ENCODE data around the gene PLXNC1.
A peak's percentile ranks its signal among the peaks of the same experiment; 100 is the strongest.

Gene PLXNC1

GRCh38 chr12:94227066-94227465 is 78.7 kb downstream of the PLXNC1 start:
- ATAC-seq (replicated peaks; ENCODE audit: extremely low read depth, poor library complexity, severe bottlenecking) (no peak), DNase-seq (ENCODE audit: low spot score in 2 of 2) (no peak)
- Mint-ChIP-seq H3K27me3 (no peaks in the 10 kb centered on the region), H3K9me3 (no peaks in the 10 kb centered on the region), H3K4me3 (no peak overlapping the region), H3K4me1 (peaks cover 7% of the 10 kb centered on the region), H3K27ac (ENCODE audit: low read depth) (no peak overlapping the region), H3K36me3 (ENCODE audit: insufficient read depth) (peaks cover 10% of the 10 kb centered on the region)

- Mint-ChIP-seq H3K27me3 (no peaks in the 10 kb centered on the region), H3K9me3 (no peaks in the 10 kb centered on the region), H3K36me3 (ENCODE audit: insufficient read depth) (peaks cover 12% of the 10 kb centered on the region), H3K27ac (ENCODE audit: low read depth) (no peak overlapping the region), H3K4me3 (no peak overlapping the region), H3K4me1 (peaks cover 7% of the 10 kb centered on the region)
- no peak for DNase-seq (ENCODE audit: low spot score in 2 of 2)
- no peak for ATAC-seq (replicated peaks; ENCODE audit: extremely low read depth, poor library complexity, severe bottlenecking)
Observed at GRCh38 chr12:94228488-94228907, 80.1 kb downstream of the PLXNC1 start.

GRCh38 chr12:94229902-94230301 is 81.5 kb downstream of the PLXNC1 start:
- Mint-ChIP-seq H3K4me1 (peaks cover 7% of the 10 kb centered on the region), H3K9me3 (no peaks in the 10 kb centered on the region), H3K27me3 (no peaks in the 10 kb centered on the region), H3K36me3 (ENCODE audit: insufficient read depth) (peaks cover 12% of the 10 kb centered on the region), H3K4me3 (no peak overlapping the region), H3K27ac (ENCODE audit: low read depth) (no peak overlapping the region)
- DNase-seq (ENCODE audit: low spot score in 2 of 2) (no peak), ATAC-seq (replicated peaks; ENCODE audit: extremely low read depth, poor library complexity, severe bottlenecking) (no peak)

- ATAC-seq (replicated peaks; ENCODE audit: extremely low read depth, poor library complexity, severe bottlenecking): no peak
- Mint-ChIP-seq H3K36me3 (ENCODE audit: insufficient read depth) (peaks cover 12% of the 10 kb centered on the region), H3K4me1 (peaks cover 7% of the 10 kb centered on the region), H3K9me3 (no peaks in the 10 kb centered on the region), H3K4me3 (no peak overlapping the region), H3K27ac (ENCODE audit: low read depth) (no peak overlapping the region), H3K27me3 (no peaks in the 10 kb centered on the region)
- DNase-seq (ENCODE audit: low spot score in 2 of 2): no peak
Observed at GRCh38 chr12:94230357-94230905, 82.1 kb downstream of the PLXNC1 start.

- Mint-ChIP-seq H3K9me3 (no peaks in the 10 kb centered on the region), H3K4me1 (peaks cover 7% of the 10 kb centered on the region), H3K36me3 (ENCODE audit: insufficient read depth) (peaks cover 9% of the 10 kb centered on the region), H3K4me3 (no peak overlapping the region), H3K27me3 (no peaks in the 10 kb centered on the region), H3K27ac (ENCODE audit: low read depth) (no peak overlapping the region)
- ATAC-seq (replicated peaks; ENCODE audit: extremely low read depth, poor library complexity, severe bottlenecking) (no peak), DNase-seq (ENCODE audit: low spot score in 2 of 2) (no peak)
Observed at GRCh38 chr12:94231709-94232108, 83.3 kb downstream of the PLXNC1 start.

GRCh38 chr12:94235848-94236247 is 87.5 kb downstream of the PLXNC1 start:
- Mint-ChIP-seq H3K4me3 (no peak overlapping the region), H3K4me1 (no peaks in the 10 kb centered on the region), H3K27me3 (no peaks in the 10 kb centered on the region), H3K27ac (ENCODE audit: low read depth) (no peak overlapping the region), H3K9me3 (no peaks in the 10 kb centered on the region), H3K36me3 (ENCODE audit: insufficient read depth) (peaks cover 8% of the 10 kb centered on the region)
- ATAC-seq (replicated peaks; ENCODE audit: extremely low read depth, poor library complexity, severe bottlenecking): no peak
- DNase-seq (ENCODE audit: low spot score in 2 of 2): no peak

GRCh38 chr12:94239332-94239993 is 91.1 kb downstream of the PLXNC1 start:
- Mint-ChIP-seq H3K4me1 (peaks cover 14% of the 10 kb centered on the region), H3K27me3 (no peaks in the 10 kb centered on the region), H3K9me3 (no peaks in the 10 kb centered on the region), H3K27ac (ENCODE audit: low read depth) (no peak overlapping the region), H3K4me3 (no peak overlapping the region), H3K36me3 (ENCODE audit: insufficient read depth) (peaks cover 11% of the 10 kb centered on the region)
- DNase-seq (ENCODE audit: low spot score in 2 of 2) (no peak), ATAC-seq (replicated peaks; ENCODE audit: extremely low read depth, poor library complexity, severe bottlenecking) (no peak)

- no peak overlapping the region for H3K4me3 Mint-ChIP-seq
- H3K36me3 Mint-ChIP-seq (ENCODE audit: insufficient read depth): peaks cover 11% of the 10 kb centered on the region
- peaks cover 21% of the 10 kb centered on the region for H3K4me1 Mint-ChIP-seq
- ATAC-seq (replicated peaks; ENCODE audit: extremely low read depth, poor library complexity, severe bottlenecking) (no peak), DNase-seq (ENCODE audit: low spot score in 2 of 2) (no peak)
- H3K27ac Mint-ChIP-seq (ENCODE audit: low read depth): no peak overlapping the region
- no peaks in the 10 kb centered on the region for H3K9me3 Mint-ChIP-seq
- no peaks in the 10 kb centered on the region for H3K27me3 Mint-ChIP-seq
Observed at GRCh38 chr12:94240171-94240570, 91.8 kb downstream of the PLXNC1 start.

- Mint-ChIP-seq H3K4me1 (peaks cover 43% of the 10 kb centered on the region), H3K27me3 (no peaks in the 10 kb centered on the region), H3K27ac (ENCODE audit: low read depth) (no peak overlapping the region), H3K4me3 (no peak overlapping the region), H3K36me3 (ENCODE audit: insufficient read depth) (peaks cover 12% of the 10 kb centered on the region), H3K9me3 (no peaks in the 10 kb centered on the region)
- DNase-seq (ENCODE audit: low spot score in 2 of 2): no peak
- ATAC-seq (replicated peaks; ENCODE audit: extremely low read depth, poor library complexity, severe bottlenecking): no peak
Observed at GRCh38 chr12:94242901-94243300, 94.5 kb downstream of the PLXNC1 start.

GRCh38 chr12:94244165-94245133 is 96.1 kb downstream of the PLXNC1 start:
- Mint-ChIP-seq H3K27me3 (no peaks in the 10 kb centered on the region), H3K27ac (ENCODE audit: low read depth) (peak overlapping the region; percentile 88), H3K4me1 (peaks cover 43% of the 10 kb centered on the region), H3K9me3 (no peaks in the 10 kb centered on the region), H3K36me3 (ENCODE audit: insufficient read depth) (peaks cover 9% of the 10 kb centered on the region), H3K4me3 (peak overlapping the region; percentile 58)
- ATAC-seq (replicated peaks; ENCODE audit: extremely low read depth, poor library complexity, severe bottlenecking): peak; percentile 85
- DNase-seq (ENCODE audit: low spot score in 2 of 2): peak; percentile 22 to 37

GRCh38 chr12:94245631-94246383 is 97.4 kb downstream of the PLXNC1 start:
- H3K36me3 Mint-ChIP-seq (ENCODE audit: insufficient read depth): peaks cover 9% of the 10 kb centered on the region
- no peaks in the 10 kb centered on the region for H3K27me3 Mint-ChIP-seq
- no peak overlapping the region for H3K4me3 Mint-ChIP-seq
- H3K9me3 Mint-ChIP-seq: no peaks in the 10 kb centered on the region
- H3K4me1 Mint-ChIP-seq: peaks cover 43% of the 10 kb centered on the region
- peak overlapping the region; percentile 88 for H3K27ac Mint-ChIP-seq (ENCODE audit: low read depth)
- DNase-seq (ENCODE audit: low spot score in 2 of 2) (no peak), ATAC-seq (replicated peaks; ENCODE audit: extremely low read depth, poor library complexity, severe bottlenecking) (no peak)

- Mint-ChIP-seq H3K9me3 (no peaks in the 10 kb centered on the region), H3K4me3 (peak overlapping the region; percentile 23), H3K36me3 (ENCODE audit: insufficient read depth) (peaks cover 5% of the 10 kb centered on the region), H3K27me3 (no peaks in the 10 kb centered on the region), H3K4me1 (peaks cover 38% of the 10 kb centered on the region), H3K27ac (ENCODE audit: low read depth) (no peak overlapping the region)
- ATAC-seq (replicated peaks; ENCODE audit: extremely low read depth, poor library complexity, severe bottlenecking) (no peak), DNase-seq (ENCODE audit: low spot score in 2 of 2) (no peak)
Observed at GRCh38 chr12:94247246-94247645, 98.9 kb downstream of the PLXNC1 start.
